B cell (primary cell): Measurements from ENCODE around the gene CD72. TPM values are rescaled to one million over a fixed set of nuclear protein-coding genes. Genes with fewer than 3 reads are reported as not detected.
"Not testable (repeated sequence)": the region's sequence is repeated elsewhere in the genome, so short reads cannot be mapped to it uniquely, and the experiment has no call there.

ENCODE experiments used
- ATAC-seq: fragments of 200-7000 bp; cut with Tn5 transposase; one replicate; pipeline ENCODE4 v1.10.0; 2021; ENCODE audit warnings: low read depth, mild to moderate bottlenecking, moderate number of reproducible peaks, moderate library complexity
- CTCF ChIA-PET: fragments of 350-600 bp; sonication (Branson Sonifier 250); formaldehyde crosslinking; loops from one replicate; lab custom pipeline; 2021; ENCODE audit warnings: antibody characterized with exemption, inconsistent platforms; lab: Charles Lee
- POLR2A ChIA-PET: fragments of 350-600 bp; sonication (Branson Sonifier 250); formaldehyde crosslinking; loops from one replicate; lab custom pipeline; 2021; ENCODE audit warnings: antibody characterized with exemption; lab: Charles Lee
- DNase-seq: peaks from one replicate; pipeline ENCODE4 v3.0.0; 2013
- H2AFZ ChIP-seq: 2 replicates; pipeline ENCODE4 v1.6.1; 2012; ENCODE audit warnings: mild to moderate bottlenecking, low read depth, low read length; ENCODE audit not compliant: insufficient read depth, poor library complexity, severe bottlenecking
- H3K27ac ChIP-seq, 2 donors: 1 replicate in 1 of 2; 2 replicates in 1 of 2; pipeline ENCODE4 v1.5.1; 2012 to 2013; ENCODE audit warnings: low read length in 2 of 2, mild to moderate bottlenecking in 2 of 2, moderate library complexity in 1 of 2
- H3K27me3 ChIP-seq, 4 experiments: fragments of 200-600 bp in 1 of 4; sonication (generic) in 1 of 4; replicated peaks in 1 of 4; 1 replicate in 2 of 4; 2 replicates in 2 of 4; pipeline versions ENCODE4 v1.6.1 to v1.7.0; 2013 to 2016; ENCODE audit warnings: low read length in 3 of 4, mild to moderate bottlenecking in 2 of 4, mixed read lengths in 1 of 4, moderate library complexity in 1 of 4; ENCODE audit not compliant: insufficient read depth in 4 of 4, control insufficient read depth in 3 of 4; ENCODE audit errors: control extremely low read depth in 1 of 4
- H3K36me3 ChIP-seq, 2 experiments: replicated peaks in 1 of 2; 1 replicate in 1 of 2; 2 replicates in 1 of 2; pipeline versions ENCODE4 v1.6.1 to v1.7.1; 2013; ENCODE audit warnings: low read length in 1 of 2; ENCODE audit not compliant: insufficient read depth in 2 of 2, control insufficient read depth in 1 of 2; ENCODE audit errors: control extremely low read depth in 1 of 2, extremely low read depth in 1 of 2
- H3K4me1 ChIP-seq, 2 donors: fragments of 200-600 bp in 1 of 2; sonication (generic) in 1 of 2; 1 replicate in 1 of 2; 2 replicates in 1 of 2; pipeline versions ENCODE4 v1.5.1 to v1.6.1; 2013 to 2017; ENCODE audit warnings: low read length in 2 of 2; ENCODE audit not compliant: control insufficient read depth in 2 of 2, insufficient read depth in 2 of 2
- H3K4me2 ChIP-seq: replicated peaks from 2 replicates; pipeline ENCODE3; 2012; ENCODE audit warnings: mild to moderate bottlenecking, low read depth, low read length; ENCODE audit not compliant: poor library complexity, severe bottlenecking
- H3K4me3 ChIP-seq, 5 experiments: fragments of 200-600 bp in 1 of 5; sonication (generic) in 1 of 5; 1 replicate in 3 of 5; 2 replicates in 2 of 5; pipeline versions ENCODE4 v1.5.1 to v1.7.0; 2011 to 2016; ENCODE audit warnings: low read length in 4 of 5, mild to moderate bottlenecking in 4 of 5, low read depth in 2 of 5, control low read depth in 1 of 5, moderate library complexity in 1 of 5; ENCODE audit not compliant: insufficient read depth in 1 of 5; ENCODE audit errors: control extremely low read depth in 1 of 5, extremely low read depth in 1 of 5
- H3K79me2 ChIP-seq: fragments of 200-600 bp; sonication (generic); one replicate; pipeline ENCODE4 v1.6.0; 2016; ENCODE audit warnings: low read length; ENCODE audit not compliant: control insufficient read depth, insufficient read depth
- H3K9ac ChIP-seq: fragments of 200-600 bp; sonication (generic); 2 replicates; pipeline ENCODE4 v1.6.1; 2017; ENCODE audit warnings: mild to moderate bottlenecking, low read length, moderate library complexity
- H3K9me3 ChIP-seq, 3 donors: one replicate each; pipeline versions ENCODE4 v1.6.1 to v1.7.1; 2013; ENCODE audit warnings: low read length in 2 of 3; ENCODE audit not compliant: control insufficient read depth in 2 of 3, insufficient read depth in 1 of 3; ENCODE audit errors: control extremely low read depth in 1 of 3
- H4K20me1 ChIP-seq: 2 replicates; pipeline ENCODE4 v1.6.0; 2012; ENCODE audit warnings: mild to moderate bottlenecking, low read length; ENCODE audit not compliant: insufficient read depth, control insufficient read depth, poor library complexity, severe bottlenecking
- H3K27ac Mint-ChIP-seq: one replicate; pipeline ENCODE4 v1.8.0; 2021; ENCODE audit warnings: mixed read lengths
- H3K27me3 Mint-ChIP-seq: one replicate; pipeline ENCODE4 v1.8.0; 2021; ENCODE audit warnings: mixed read lengths
- H3K4me1 Mint-ChIP-seq: one replicate; pipeline ENCODE4 v1.8.0; 2021; ENCODE audit warnings: mixed read lengths
- H3K4me3 Mint-ChIP-seq: one replicate; pipeline ENCODE4 v1.8.0; 2021; ENCODE audit warnings: mixed read lengths
- H3K9me3 Mint-ChIP-seq: one replicate; pipeline ENCODE4 v1.8.0; 2022; ENCODE audit warnings: mixed read lengths; ENCODE audit not compliant: insufficient read depth
- WGBS: methylation state at CpG from one replicate; pipeline ENCODE4 v1.1.5; 2013; ENCODE audit warnings: missing lambda C conversion rate; ENCODE audit not compliant: insufficient coverage; 5-methylcytosine and 5-hydroxymethylcytosine counted together
- intact Hi-C: fragments of 100-400 bp; cut with micrococcal nuclease; formaldehyde crosslinking; loops from one replicate; pipeline ENCODE4 v1.10.0; 2022
- polyA plus RNA-seq: library from polyadenylated mRNA; depleted of rRNA; stranded (reverse); fragments of >200 nt; gene quantifications from 2 replicates; pipeline ENCODE4 v1.2.3, GENCODE V29; 2012
- total RNA-seq, 2 donors: library from RNA; stranded (reverse); fragments of 120-200 nt in 1 of 2; gene quantifications; 1 replicate in 1 of 2; 2 replicates in 1 of 2; pipeline versions ENCODE4 v1.2.3 to v1.2.4, GENCODE V29; 2013 to 2022

Gene CD72
- total and polyA plus RNA-seq, 2 donors (not counting 1 experiment from before 2014, with no cell fraction given), result 94.6 to 436 TPM

- peaks cover 2 to 21% (median 19%) of the 10 kb centered on the region in 3 donors for H3K9me3 ChIP-seq
- intact Hi-C loops, H3K4me1 ChIP-seq, H3K9ac ChIP-seq, H3K79me2 ChIP-seq, POLR2A ChIA-PET, DNase-seq, H3K4me2 ChIP-seq, H3K36me3 ChIP-seq, H3K27ac Mint-ChIP-seq, H4K20me1 ChIP-seq, H3K4me3 ChIP-seq, ATAC-seq, H3K4me3 Mint-ChIP-seq, H3K27me3 Mint-ChIP-seq, H2AFZ ChIP-seq, H3K9me3 Mint-ChIP-seq, CTCF ChIA-PET, H3K27ac ChIP-seq, H3K4me1 Mint-ChIP-seq, H3K27me3 ChIP-seq: not testable (repeated sequence)
- no CpG with 5 or more reads among the region's 3 CpGs for WGBS
Measured at GRCh38 chr9:35584681-35585080, 33.5 kb downstream of the CD72 start.

- H3K9me3 Mint-ChIP-seq, H3K79me2 ChIP-seq, H3K9ac ChIP-seq, H3K27me3 ChIP-seq, H2AFZ ChIP-seq, H3K4me2 ChIP-seq, H3K27ac Mint-ChIP-seq, H3K4me3 Mint-ChIP-seq, intact Hi-C loops, H3K4me3 ChIP-seq, CTCF ChIA-PET, H3K4me1 Mint-ChIP-seq, H3K27me3 Mint-ChIP-seq, DNase-seq, H3K4me1 ChIP-seq, H3K36me3 ChIP-seq, H4K20me1 ChIP-seq, POLR2A ChIA-PET, ATAC-seq, H3K27ac ChIP-seq: not testable (repeated sequence)
- peaks cover 2 to 24% (median 21%) of the 10 kb centered on the region in 3 donors for H3K9me3 ChIP-seq
- 80% methylated on average over 5 of the region's 6 CpGs for WGBS
Measured at GRCh38 chr9:35583521-35583920, 34.7 kb downstream of the CD72 start.

GRCh38 chr9:35579659-35580227 is 38.5 kb downstream of the CD72 start:
- peaks cover 12% of the 10 kb centered on the region for H3K9me3 Mint-ChIP-seq
- H3K27me3 Mint-ChIP-seq, intact Hi-C loops, H3K4me2 ChIP-seq, H3K79me2 ChIP-seq, DNase-seq, H3K4me1 ChIP-seq, H3K36me3 ChIP-seq, H3K27ac ChIP-seq, H2AFZ ChIP-seq, ATAC-seq, POLR2A ChIA-PET, H3K9ac ChIP-seq, H3K4me3 ChIP-seq, H4K20me1 ChIP-seq, CTCF ChIA-PET, H3K4me1 Mint-ChIP-seq, H3K4me3 Mint-ChIP-seq, H3K27me3 ChIP-seq, H3K27ac Mint-ChIP-seq: not testable (repeated sequence)
- WGBS, result 100% methylated on average over 1 of the region's 1 CpG
- peaks cover 2 to 17% (median 12%) of the 10 kb centered on the region in 3 donors for H3K9me3 ChIP-seq
